GM12875 (cell line): Measurements from ENCODE around the gene ADGRE1.

ENCODE experiments used
- H3K4me3 ChIP-seq: one replicate; pipeline ENCODE4 v1.5.1; 2011; ENCODE audit warnings: low read depth, low read length, control low read depth
- CTCF ChIP-seq: IDR thresholded peaks from 2 replicates; pipeline ENCODE4 v1.5.1; 2011; ENCODE audit warnings: low read depth, mild to moderate bottlenecking, control low read depth, inconsistent platforms, low read length, moderate library complexity, borderline replicate concordance; ENCODE audit not compliant: insufficient read depth

ADGRE1 gene

GRCh38 chr19:6925386-6925785, 38.0 kb downstream of the ADGRE1 start:
- no peak overlapping the region for H3K4me3 ChIP-seq
- no peak for TF ChIP-seq CTCF

GRCh38 chr19:6925801-6926751, 38.7 kb downstream of the ADGRE1 start:
- no peak overlapping the region for H3K4me3 ChIP-seq
- TF ChIP-seq CTCF = peak; percentile 28; the same call in 1 of the 2 replicates

- H3K4me3 ChIP-seq = no peak overlapping the region
- TF ChIP-seq CTCF = no peak
These were observed 42.8 kb downstream of the ADGRE1 start for GRCh38 chr19:6930190-6930589.

GRCh38 chr19:6935069-6935468, 47.7 kb downstream of the ADGRE1 start:
- no peak for TF ChIP-seq CTCF

GRCh38 chr19:6935618-6936017, 48.2 kb downstream of the ADGRE1 start:
- TF ChIP-seq CTCF = no peak
- H3K4me3 ChIP-seq = no peak overlapping the region

More at GRCh38 chr19:6935069-6935468, 47.7 kb downstream of the ADGRE1 start:
- no peak overlapping the region for H3K4me3 ChIP-seq

GRCh38 chr19:6945733-6946132, 58.4 kb downstream of the ADGRE1 start:
- no peak overlapping the region for H3K4me3 ChIP-seq
- no peak for TF ChIP-seq CTCF

GRCh38 chr19:6947745-6948144, 60.4 kb downstream of the ADGRE1 start:
- no peak for TF ChIP-seq CTCF
- no peak overlapping the region for H3K4me3 ChIP-seq
